HepG2 (cell line): ENCODE measurements around the gene PIGZ. TPM values are rescaled to one million over a fixed set of nuclear protein-coding genes. Genes with fewer than 3 reads are reported as not detected.

Experiments used
- ARID4A ChIP-seq: sonication (generic); formaldehyde crosslinking; IDR thresholded peaks from 2 replicates; pipeline ENCODE4 v1.5.0; 2020; ENCODE audit warnings: mild to moderate bottlenecking, missing genetic modification reagents, borderline replicate concordance
- CC2D1A ChIP-seq: sonication (generic); formaldehyde crosslinking; IDR thresholded peaks from 2 replicates; pipeline ENCODE4 v1.8.1; 2023; ENCODE audit warnings: mild to moderate bottlenecking, missing genetic modification reagents
- CCDC6 ChIP-seq: sonication (generic); formaldehyde crosslinking; IDR thresholded peaks from 2 replicates; pipeline ENCODE4 v1.8.1; 2022; ENCODE audit warnings: mild to moderate bottlenecking, missing genetic modification reagents, moderate library complexity
- FOXK2 ChIP-seq: fragments of 450-650 bp; IDR thresholded peaks from 2 replicates; pipeline ENCODE4 v1.6.1; 2016
- JDP2 ChIP-seq: sonication (generic); formaldehyde crosslinking; IDR thresholded peaks from 2 replicates; pipeline ENCODE4 v1.8.1; 2022; ENCODE audit warnings: missing genetic modification reagents, borderline replicate concordance
- MTF2 ChIP-seq: sonication (generic); formaldehyde crosslinking; IDR thresholded peaks from 2 replicates; pipeline ENCODE4 v1.5.0; 2020; ENCODE audit warnings: missing genetic modification reagents, borderline replicate concordance
- MXD3 ChIP-seq: IDR thresholded peaks from 2 replicates; pipeline ENCODE4 v1.6.1; 2016; ENCODE audit warnings: mild to moderate bottlenecking, missing biosample characterization, missing genetic modification reagents
- POLR2G ChIP-seq: fragments of 200-400 bp; formaldehyde crosslinking; IDR thresholded peaks from 2 replicates; pipeline ENCODE4 v1.6.1; 2018; ENCODE audit warnings: mild to moderate bottlenecking, low read depth, low read length, moderate library complexity
- PRDM10 ChIP-seq: sonication (generic); formaldehyde crosslinking; IDR thresholded peaks from 2 replicates; pipeline ENCODE4 v1.4.0; 2020; ENCODE audit warnings: low read depth, missing genetic modification reagents
- SIX4 ChIP-seq: sonication (generic); formaldehyde crosslinking; IDR thresholded peaks from 2 replicates; pipeline ENCODE4 v1.4.0; 2020; ENCODE audit warnings: missing genetic modification reagents
- SRF ChIP-seq: IDR thresholded peaks from 2 replicates; pipeline ENCODE4 v1.6.1; 2011; ENCODE audit warnings: mild to moderate bottlenecking, low read depth, low read length, moderate library complexity
- TBX3 ChIP-seq: fragments of 450-650 bp; IDR thresholded peaks from 2 replicates; pipeline ENCODE4 v1.6.1; 2017; ENCODE audit warnings: antibody characterized with exemption, mild to moderate bottlenecking, inconsistent platforms, borderline replicate concordance
- TEF ChIP-seq: sonication (generic); formaldehyde crosslinking; IDR thresholded peaks from 2 replicates; pipeline ENCODE4 v1.5.0; 2020; ENCODE audit warnings: missing genetic modification reagents
- TRIM24 ChIP-seq: sonication (generic); formaldehyde crosslinking; IDR thresholded peaks from 2 replicates; pipeline ENCODE4 v1.8.0; 2022; ENCODE audit warnings: mild to moderate bottlenecking, missing genetic modification reagents
- ZFP36L2 ChIP-seq: sonication (generic); formaldehyde crosslinking; IDR thresholded peaks from 2 replicates; pipeline ENCODE4 v1.4.0; 2020; ENCODE audit warnings: missing genetic modification reagents
- ZNF382 ChIP-seq: sonication (generic); formaldehyde crosslinking; IDR thresholded peaks from 2 replicates; pipeline ENCODE4 v1.5.0; 2020; ENCODE audit warnings: missing genetic modification reagents, mild to moderate bottlenecking, borderline replicate concordance
- ZNF576 ChIP-seq: sonication (generic); formaldehyde crosslinking; IDR thresholded peaks from 2 replicates; pipeline ENCODE4 v1.4.0; 2020; ENCODE audit warnings: mild to moderate bottlenecking, missing genetic modification reagents
- ZNF644 ChIP-seq: IDR thresholded peaks from 2 replicates; pipeline ENCODE4 v1.6.1; 2016; ENCODE audit warnings: low read depth
- ZNF674 ChIP-seq: sonication (generic); formaldehyde crosslinking; IDR thresholded peaks from 2 replicates; pipeline ENCODE4 v1.5.0; 2020; ENCODE audit warnings: low read depth, mild to moderate bottlenecking, missing genetic modification reagents
- ZSCAN21 ChIP-seq: sonication (generic); formaldehyde crosslinking; IDR thresholded peaks from 2 replicates; pipeline ENCODE4 v1.8.0; 2022; ENCODE audit warnings: mild to moderate bottlenecking, missing genetic modification reagents, moderate library complexity, borderline replicate concordance
- polyA plus RNA-seq, 8 experiments: library from polyadenylated mRNA; depleted of rRNA in 3 of 8; stranded (reverse) in 7 of 8; unstranded in 1 of 8; fragments of >200 nt; fragmentation: Illumina TruSeq in 4 of 8; extraction: Trizol in 4 of 8; gene quantifications; 2 replicates each; pipeline versions ENCODE4 v1.2.1 to v1.2.3, GENCODE V29; 2011 to 2016; ENCODE audit warnings: low read depth in 4 of 8, missing spikeins in 1 of 8, mixed read lengths in 1 of 8; ENCODE audit not compliant: insufficient read depth in 1 of 8
- total RNA-seq, 5 experiments: library from RNA; depleted of rRNA; stranded (reverse); fragments of >200 nt; fragmentation: Illumina TruSeq; extraction: Trizol; gene quantifications; 2 replicates each; pipeline ENCODE4 v1.2.3, GENCODE V29; 2016; ENCODE audit warnings: low read depth in 1 of 5

The PIGZ gene
- total and polyA plus RNA-seq, 2 of the 13 experiments (the other 11 are each of a cell fraction or from before 2014, with no cell fraction given) = 4.7 to 60.5 TPM

GRCh38 chr3:196942226-196942914 is 26.3 kb downstream of the PIGZ start, which contains the start of gene NCBP2 (continued):
- TF ChIP-seq ZNF644 (CRISPR knock-in tag) (no peak), ARID4A (CRISPR knock-in tag) (peak; percentile 99), ZNF382 (CRISPR knock-in tag) (no peak), POLR2G (peak; percentile 83), SIX4 (CRISPR knock-in tag) (peak; percentile 32; the same call in 1 of the 2 replicates), ZSCAN21 (peak; percentile 93; the same call in 1 of the 2 replicates), TBX3 (no peak), PRDM10 (CRISPR knock-in tag) (peak; percentile 68), MTF2 (peak; percentile 85; the same call in 1 of the 2 replicates), SRF (peak; percentile 63; the same call in 1 of the 2 replicates), CCDC6 (CRISPR knock-in tag) (peak; percentile 85), JDP2 (no peak; the same call in 1 of the 2 replicates), TRIM24 (no peak), ZNF674 (CRISPR knock-in tag) (0 out of 2 replicates have a peak, but pooled peaks have one; percentile 35), TEF (CRISPR knock-in tag) (no peak; the same call in 1 of the 2 replicates), MXD3 (CRISPR knock-in tag) (peak; percentile 87), ZNF576 (CRISPR knock-in tag) (peak; percentile 86; the same call in 1 of the 2 replicates), CC2D1A (CRISPR knock-in tag) (no peak), FOXK2 (peak; percentile 27; the same call in 1 of the 2 replicates), ZFP36L2 (CRISPR knock-in tag) (no peak)
